ENCODE data around the gene DIP2C.

- TF ChIP-seq CTCF (IDR thresholded peaks at IDR 0.05; ENCODE audit: borderline replicate concordance, extremely low read depth, low read length, poor library complexity, severe bottlenecking) (no peak), EZH2 (IDR thresholded peaks at IDR 0.05; ENCODE audit: borderline replicate concordance, low read depth, low read length, severe bottlenecking) (no peak)
These were observed 316.9 kb downstream of the DIP2C start for GRCh38 chr10:372566-372965.

Measured in DND-41 (cell line).